CD4-positive, alpha-beta T cell treated with Interleukin-2 at 100 ng/mL for 4 hours (primary cell): ENCODE results near the gene SMG6.
"Not testable (repeated sequence)": the region's sequence is repeated elsewhere in the genome, so short reads cannot be mapped to it uniquely, and the experiment has no call there.

Source experiments
- DNase-seq: peaks from one replicate; pipeline ENCODE4 v3.0.0-alpha.2; 2020; ENCODE audit warnings: low spot score

SMG6 gene

DNA sequence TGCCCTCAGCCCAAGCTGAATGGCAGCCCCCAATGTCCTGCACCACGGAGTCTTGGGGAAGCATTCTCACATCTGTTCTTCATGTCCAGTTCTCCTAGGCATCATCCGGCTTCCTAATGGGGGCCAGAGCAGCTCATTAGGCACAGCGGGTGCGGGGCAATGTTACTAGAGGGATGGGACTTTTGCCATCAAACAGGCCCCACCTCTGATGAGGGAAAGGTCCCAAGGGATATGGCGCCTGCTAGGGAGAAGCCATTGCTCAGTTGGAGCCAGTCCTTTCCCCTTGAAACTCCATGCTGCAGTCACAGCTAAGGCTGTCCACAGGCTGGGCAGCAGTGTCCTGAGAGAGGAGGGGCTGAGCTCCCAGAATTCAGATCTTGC lies 275.4 kb downstream of the SMG6 start:
- DNase-seq = no peak

DNA sequence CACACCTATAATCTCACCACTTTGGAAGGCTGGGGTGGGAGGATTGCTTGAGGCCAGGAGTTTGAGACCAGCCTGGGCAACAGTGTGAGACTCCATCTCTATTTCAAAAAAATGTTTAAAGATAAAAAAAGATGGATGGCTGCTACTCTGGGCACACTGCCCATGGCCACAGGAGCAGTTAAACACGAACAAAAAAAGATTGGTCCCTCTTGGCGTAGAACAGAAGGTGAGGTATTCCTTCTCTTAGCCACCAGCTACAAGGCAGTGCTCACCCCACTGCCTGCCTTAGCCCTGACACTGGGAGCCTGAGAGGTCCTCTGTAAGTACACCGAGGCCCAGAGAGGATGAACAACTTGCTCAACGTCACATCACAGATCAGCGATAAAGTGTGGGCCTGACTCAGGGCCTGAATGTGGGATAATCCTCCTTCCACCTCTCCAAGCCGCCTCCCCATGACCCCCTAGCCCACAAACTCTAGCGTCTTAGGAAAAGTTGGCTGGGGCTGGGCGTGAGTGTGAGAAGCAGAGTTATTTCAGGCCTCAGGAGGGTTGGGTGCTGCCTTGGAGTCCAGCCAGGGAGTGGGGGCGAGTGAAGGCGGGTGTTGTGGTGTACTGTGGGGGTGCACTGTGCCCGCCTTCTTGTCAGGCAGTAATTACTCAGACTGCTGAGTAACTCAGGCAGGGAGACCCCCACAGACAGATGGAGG lies 275.9 kb downstream of the SMG6 start:
- DNase-seq = no peak

DNA sequence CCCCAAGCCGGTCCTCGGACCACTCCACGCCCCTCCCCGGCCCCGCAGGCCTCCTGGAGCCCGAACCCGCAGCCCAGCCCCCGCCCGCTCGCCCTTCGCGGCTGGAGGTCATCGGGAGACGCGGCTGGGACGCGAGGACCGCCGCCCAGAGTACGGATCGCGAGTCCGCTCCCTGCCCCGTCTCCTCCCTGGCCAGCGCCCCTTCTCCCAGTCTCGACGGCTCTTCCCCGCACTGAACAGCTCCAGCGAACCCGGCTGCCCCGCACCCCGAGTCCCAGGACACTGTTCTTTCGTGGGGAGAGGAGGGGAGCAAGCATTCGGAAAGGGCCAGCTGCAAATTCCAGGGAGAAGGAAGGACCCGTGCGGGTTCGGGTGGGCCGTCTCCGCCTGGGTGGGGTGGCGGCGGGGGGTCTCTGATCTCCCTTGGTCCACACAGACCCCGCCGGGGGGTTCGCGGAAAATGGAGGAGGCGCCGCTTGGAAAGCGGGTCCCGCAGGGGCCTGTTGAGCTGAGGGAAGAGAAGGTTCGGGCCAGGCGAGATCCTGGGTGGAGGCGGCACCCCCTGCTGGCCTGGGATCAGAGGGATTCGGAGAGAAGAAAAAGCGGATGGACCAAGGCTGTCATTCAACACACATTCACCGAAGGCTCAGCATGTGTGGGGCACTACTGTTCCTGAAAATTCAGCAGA lies 277.8 kb downstream of the SMG6 start:
- DNase-seq = no peak

DNA sequence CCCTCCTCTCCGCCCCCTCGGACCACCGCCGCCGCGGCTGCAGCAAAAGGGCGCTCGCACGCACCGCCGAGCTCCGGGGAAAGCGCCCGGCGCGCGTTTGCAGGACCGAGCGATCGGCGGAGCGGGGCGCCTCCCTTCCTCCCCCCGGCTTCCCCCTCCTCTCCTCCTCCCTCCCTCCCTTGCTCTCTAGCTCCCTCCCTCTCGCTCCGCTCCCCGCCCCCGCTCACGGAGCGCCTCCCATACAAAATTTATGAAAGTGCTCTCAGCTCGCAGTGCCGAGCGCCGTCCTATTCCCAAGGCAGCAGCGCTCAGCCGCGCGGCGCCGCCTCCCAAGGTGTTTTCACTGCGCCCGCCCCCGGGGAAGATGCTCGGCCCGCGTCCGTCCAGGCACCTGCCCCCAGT lies 278.4 kb downstream of the SMG6 start, which contains the start of gene RTN4RL1:
Gene RTN4RL1 (minus strand): TSS at position 115 of the 402 bp plus-strand sequence. CDS start 469 bp downstream, outside the sequence.
- peak; percentile 81 for DNase-seq

DNA sequence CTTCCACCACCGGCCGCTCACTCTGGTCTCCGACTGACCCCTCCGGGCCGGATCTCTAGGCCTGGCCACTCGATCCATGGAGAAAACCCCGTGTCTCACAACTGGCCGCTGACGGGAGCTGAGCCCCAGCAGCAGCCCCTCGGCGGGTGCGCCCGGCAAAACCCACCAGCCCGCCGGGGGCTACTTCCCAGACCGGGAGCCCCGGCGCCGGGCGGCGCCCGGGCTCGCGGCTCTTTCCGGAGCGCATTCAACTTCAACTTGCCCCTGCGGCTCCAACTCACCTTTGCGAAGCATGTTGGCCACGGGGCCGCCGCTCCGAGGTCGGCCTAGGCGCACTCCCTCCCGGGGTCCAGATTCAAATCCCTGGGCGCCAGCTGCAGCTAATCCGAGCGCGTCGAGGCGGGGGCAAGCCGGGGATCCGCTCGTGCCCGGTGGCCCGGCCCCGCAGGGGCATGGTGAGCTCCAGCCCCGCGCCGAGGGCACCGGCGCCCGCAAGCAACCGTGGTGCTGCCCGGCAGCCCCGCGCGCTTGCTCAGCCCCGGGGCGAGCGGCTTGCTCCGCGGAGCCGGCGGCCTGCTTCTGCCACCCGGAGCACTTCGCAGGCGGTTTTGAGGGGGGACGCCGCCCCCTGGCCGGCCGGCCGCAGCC lies 278.9 kb downstream of the SMG6 start:
- no peak for DNase-seq

DNA sequence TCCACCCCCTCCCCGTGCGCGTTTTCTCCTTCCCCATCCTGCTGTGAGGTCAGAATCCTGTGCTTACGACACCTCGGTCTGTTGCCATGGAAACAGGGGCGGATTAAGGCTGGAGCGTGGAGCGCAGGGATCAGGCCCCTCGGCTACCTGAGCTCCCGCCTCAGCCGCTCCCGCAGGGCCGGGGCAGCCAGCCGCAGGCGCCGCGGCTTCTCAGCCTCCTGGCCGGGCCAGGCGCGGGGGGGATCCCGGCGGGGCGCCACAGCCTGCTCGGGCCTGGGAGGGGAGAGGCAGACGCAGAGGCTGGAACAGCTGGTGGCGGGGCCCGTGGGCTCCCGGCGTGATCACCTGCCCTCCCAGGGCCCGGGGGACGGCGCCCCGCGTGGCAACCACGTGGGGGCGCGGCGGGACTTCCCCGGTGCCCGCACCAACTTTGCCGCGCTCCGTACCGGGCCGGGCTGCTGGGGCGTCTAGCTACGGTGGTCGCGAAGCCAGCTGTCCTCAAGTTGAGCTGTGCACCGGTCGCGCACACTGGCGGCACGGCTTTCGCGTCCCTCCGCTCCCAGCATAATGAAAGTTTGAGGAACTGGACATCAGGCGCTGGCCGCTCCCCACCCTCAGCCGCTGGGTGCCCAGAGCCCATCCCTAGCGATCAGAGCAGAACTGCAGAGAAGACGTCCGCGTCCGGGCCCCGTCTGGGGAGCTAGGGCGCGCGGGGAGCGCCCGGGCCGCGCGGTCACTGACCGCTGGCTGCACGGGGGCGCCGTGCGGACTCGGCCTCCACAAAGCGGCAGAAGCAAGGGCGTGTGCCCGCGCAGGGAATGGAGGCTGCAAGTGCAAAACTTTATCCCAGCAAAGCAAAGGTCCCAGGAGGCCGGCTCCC lies 279.7 kb downstream of the SMG6 start:
- DNase-seq = no peak

DNA sequence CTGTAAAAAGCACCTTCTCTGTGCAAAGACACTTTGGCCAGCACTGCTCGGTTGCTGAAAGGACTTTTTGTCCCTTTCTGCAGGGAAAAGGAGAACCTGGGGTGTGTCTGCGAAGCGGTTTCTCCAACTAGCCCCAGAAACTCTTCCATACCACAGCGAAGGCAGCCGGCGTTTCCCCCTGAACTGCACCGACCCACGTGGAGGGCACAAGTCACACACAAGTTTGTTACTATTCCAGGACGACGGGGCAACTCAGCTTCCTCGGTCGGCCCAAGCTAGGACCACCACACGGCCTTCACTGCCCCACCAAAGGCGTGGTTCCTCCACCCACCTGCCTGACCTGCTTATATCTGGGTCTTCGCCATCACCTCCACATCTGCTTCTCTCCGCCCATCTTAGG lies 280.3 kb downstream of the SMG6 start:
- DNase-seq = no peak

DNA sequence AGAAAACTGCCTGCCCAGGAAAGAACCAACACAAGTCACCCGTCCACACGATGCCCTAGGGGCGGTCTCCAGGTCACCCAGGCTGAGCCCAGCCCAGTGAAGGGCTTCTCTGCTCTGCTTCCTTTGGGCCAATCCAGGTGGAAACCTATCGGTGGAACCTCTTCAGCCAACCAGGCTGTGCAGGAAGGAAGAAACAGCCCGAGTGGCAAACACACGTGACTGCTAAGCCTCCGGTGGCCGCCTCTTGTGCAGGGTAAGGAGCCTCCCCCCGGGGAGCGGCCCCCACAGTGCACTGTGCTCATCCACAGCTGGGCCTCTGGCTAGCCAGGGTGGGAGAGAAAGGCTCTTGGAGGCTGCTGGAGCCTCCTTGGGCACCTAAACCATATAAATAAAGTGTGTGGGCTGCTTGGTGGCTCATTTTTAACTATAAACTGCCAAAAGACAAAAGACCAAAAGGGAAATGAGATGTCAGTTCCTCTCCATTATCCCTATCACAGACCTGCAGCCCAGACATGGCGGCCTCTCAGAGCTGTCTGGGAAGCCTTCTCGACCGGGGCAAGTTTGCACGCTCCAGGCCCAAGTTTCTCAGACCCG lies 280.8 kb downstream of the SMG6 start:
- DNase-seq = no peak

DNA sequence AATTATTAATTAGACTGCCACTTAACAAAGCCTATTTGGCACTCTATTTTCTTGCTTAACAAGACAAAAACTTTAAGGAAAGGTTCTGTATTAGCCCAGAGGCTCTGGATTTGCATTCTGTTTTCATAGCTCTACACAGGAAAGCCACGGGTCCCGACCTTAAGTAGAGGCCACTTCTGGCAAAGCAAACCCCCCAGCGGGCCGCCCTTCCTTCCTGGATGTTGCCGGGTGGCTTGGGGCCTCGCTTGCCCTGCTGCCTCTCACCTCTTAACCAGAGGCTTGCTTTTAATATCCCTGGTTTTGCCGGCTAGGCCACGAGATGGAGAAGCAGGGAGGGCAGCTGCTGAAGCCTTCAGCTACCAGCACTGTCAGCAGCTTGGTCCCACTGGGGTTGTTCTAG lies 282.9 kb downstream of the SMG6 start:
- DNase-seq = no peak

DNA sequence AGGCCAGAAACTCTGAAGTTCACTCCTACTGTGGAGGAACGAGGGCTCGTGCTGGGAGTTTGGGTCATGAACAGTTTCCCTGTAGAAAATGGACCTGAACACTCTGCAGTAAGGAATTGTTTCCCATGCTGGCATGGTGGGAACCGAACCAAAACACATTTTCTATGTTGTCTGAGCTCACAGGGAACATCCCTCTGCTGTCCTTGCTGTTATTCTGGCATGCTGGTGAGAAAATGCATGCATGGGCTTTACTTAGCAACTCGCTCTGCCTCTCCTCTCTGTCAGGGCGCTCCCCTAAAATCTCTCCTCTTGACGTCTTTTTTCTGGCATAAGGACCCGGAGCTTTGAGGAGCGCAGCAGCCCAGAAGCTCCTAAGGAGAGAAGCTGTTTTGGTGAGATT lies 283.9 kb downstream of the SMG6 start:
- DNase-seq = no peak

DNA sequence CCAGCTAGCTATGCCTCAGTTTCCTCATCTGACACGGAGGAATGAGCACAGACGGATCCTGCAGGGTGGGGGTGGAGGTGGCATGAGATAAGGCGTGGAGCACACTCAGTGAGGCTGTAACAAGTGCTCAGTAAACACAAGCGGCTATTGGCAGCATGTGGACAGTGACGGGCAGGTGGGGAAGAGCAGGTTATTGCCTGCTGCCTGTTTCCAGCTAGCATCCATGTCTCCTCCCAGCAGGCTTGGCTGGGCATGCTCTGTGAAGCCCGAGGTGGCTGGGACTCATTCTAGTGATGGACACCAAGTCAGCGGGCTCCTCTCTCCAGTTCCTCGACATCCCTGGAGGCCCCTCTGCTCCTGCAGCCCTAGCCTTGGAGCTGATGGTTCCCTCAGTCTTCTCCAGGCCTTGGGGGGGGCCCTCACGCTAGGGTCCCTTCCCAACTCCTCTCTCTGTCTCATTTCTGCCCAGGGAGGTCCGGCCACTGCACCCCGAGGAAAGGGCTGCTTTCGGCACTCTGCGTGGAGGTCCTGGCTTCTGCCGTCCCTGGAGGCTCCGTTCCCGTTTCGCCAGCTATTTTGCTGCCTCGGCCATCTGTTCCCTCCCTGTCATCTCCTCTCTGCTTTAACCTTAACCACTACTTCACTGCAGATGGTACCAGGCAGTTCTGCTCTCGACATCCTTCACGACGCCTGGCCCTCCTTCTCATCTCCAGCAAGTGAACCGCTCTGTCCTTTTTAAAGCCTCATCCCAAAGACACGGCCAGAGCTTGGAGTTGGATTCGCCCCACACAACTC lies 284.7 kb downstream of the SMG6 start:
- no peak for DNase-seq

DNA sequence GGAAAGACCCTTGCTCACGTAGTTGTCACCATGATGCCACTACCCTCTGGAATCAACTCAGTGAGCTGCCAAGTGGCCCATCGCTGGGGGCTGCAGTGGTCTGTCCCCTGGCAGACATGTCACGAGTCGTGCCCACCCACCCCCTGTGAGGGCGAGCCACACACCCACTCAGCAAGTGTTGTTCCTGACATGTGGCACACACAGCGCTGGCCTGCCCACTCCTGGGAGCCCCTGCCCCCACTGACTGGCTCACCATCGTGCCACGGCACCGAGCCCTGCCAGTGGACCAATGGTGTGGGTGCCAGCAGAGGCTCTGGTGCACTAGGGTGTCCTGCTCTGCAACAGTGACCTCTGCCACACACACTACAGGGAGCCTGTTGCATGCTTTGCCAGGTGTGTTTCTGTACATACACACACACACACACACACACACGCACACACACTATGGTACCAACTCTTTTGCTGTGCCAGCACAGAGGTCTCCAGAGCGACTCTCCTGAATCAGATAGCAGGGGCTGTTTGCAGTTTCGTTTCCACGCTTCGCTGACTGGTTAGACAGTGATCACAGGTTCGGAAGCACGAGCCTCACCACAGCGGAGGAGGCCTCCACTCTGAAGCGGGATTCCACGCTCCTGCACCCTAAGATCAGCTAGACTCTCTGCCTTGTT lies 286.2 kb downstream of the SMG6 start:
- no peak for DNase-seq

DNA sequence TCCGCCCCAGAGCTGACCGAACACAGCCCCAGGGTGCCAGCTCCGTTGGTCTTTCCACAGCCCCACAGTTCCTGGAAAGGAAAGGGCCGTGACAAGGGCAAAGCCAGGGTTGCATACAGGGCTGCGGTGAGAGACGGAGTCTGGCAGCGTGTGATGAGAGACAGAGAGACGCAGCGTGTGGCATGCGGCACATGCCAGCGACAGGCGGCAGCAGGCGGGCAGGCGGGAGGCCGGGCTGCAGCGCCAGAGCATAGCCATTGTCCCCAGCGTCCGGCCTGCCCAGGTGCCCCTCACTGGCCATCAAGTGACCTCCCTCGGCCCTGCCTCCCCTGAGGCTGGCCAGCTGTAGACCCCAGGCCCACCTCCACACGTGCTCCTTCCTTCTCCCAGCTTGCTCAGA lies 287.1 kb downstream of the SMG6 start:
- no peak for DNase-seq

DNA sequence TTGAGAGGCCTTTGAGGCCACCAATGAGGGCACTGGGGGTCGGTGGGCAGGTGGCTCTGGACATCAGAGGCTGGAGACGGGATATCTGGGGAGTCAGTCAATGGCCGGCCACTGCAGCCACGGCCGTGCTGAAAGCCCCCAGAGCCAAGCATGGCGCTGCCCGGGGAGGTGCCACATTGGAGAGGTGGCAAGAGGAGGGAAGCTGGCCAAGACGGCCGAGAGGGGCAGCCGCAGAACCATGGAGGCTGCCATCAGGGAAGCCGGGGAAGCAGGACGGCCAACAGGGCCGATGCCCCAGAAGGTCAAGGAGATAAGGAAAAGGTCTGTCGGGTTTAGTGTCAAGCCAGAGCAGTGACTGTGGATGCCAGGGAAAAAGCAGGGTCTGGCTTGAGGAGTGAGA lies 288.3 kb downstream of the SMG6 start:
- DNase-seq = no peak

DNA sequence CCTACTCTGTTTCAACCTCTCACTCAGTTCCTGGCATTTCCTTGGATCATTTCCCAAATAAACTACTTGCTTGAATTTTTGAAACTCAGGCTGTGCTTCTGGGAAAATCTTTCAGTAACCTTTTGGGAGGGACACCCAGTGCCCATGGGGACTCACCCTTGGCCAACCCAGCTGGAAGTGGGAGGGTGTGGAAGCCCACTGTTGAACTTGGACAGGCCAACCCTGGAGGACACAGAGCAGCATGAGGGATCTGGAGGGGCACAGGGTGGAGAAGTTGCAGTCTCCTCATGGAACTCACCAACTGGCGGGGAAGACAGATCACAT lies 289.6 kb downstream of the SMG6 start:
- DNase-seq = no peak

DNA sequence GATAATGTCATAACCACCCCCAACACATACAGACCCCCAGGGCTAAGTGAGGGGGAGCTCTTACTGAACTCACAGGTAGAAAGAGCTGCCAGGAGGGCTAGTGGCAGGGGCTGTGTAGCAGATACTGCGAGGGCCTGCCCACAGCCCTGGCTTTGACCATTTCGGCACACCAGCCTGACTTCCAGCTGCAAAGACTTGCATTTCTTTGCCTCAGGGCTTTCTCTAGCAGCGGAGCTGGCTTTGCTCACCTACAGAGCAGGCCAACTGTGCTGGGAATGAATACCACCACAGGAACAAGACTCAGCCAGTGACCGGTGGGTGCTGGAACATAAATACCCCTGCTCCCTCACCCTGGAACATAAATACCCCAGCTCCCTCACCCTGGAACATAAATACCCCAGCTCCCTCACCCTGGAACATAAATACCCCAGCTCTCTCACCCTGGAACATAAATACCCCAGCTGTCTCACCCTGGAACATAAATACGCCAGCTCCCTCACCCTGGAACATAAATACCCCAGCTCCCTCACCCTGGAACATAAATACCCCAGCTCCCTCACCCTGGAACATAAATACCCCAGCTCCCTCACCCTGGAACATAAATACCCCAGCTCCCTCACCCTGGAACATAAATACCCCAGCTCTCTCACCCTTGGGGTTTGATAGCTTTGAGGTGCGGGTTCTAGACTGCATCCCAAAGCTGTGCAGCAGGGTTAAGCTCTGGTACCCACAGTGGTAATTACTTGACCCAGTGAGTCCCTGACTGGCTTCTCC lies 290.2 kb downstream of the SMG6 start:
- DNase-seq = not testable (repeated sequence)

DNA sequence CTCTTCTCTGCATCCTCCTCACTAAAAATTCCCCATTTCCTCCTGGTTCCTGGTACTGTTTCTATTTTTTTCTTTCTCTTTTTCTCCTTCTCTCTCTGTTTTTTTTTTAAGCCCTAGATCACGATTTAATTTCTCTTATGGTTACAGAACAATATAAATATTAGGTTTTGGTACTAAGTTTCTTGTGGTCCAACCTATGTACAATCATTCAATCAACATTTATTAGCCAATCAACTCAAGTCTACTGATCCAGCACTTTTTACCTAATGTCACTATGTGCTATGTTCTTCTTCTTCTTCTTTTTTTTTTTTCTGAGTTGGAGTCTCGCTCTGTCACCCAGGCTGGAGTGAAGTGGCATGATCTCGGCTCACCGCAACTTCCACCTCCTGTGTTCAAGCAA lies 291.1 kb downstream of the SMG6 start:
- no peak for DNase-seq

DNA sequence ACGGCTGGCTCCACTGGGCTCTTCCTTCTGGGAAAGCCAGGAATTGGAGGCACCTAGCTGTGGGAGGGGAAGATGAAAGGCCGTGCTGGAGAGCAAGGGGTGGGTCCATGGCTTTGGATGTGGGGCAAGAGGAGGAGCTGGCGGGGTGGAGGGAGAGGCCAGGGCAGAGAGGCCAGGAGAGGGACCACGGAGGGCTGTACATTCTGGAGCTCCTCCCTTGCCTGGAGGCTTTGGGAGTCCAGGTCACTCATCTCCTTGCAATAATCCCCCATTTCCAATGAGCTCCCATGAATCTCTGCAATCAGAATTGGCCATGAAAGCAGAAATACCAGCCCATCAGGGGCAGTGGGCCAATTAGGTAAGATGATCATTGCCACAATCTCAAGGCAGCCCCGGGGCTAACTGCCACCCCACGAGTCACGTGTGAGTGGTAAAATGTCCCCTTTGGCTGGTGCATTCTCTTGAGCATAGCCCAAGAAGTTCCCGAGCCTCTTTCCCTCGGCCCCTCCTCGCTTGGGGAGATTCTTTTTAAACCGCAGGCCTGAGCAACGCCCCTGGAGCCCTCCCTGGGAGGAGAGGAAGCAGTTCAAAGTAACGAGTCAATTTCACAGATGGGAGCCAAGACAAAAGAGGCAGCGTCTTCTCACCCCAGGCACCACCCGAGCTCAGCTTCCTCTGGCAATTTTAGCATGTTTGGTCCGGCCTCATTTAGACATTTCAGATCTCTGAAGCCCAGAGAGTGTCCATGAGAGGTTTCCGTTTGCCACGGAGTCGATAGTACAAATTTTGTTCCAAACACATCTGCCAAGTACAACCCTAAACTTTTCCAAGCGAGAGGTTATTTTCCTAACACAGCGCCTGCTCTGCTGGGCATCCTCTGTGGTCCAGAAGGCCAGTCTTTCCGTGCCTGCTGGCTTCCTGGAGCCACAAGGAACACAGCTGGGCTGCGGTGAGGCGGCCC lies 291.9 kb downstream of the SMG6 start:
- DNase-seq = no peak
